Stimulated activated CD4-positive, alpha-beta T cell treated with anti-CD3 and anti-CD28 coated beads, Interleukin-1b, Interleukin-23, amount 100 ng/mL, for 24 hours (primary cell): ENCODE measurements around the gene STXBP5.

Experiments used
- DNase-seq, 4 experiments: peaks; one replicate each; pipeline ENCODE4 v3.0.0-alpha.2; 2020; ENCODE audit warnings: low read depth in 4 of 4, low spot score in 1 of 4

Gene STXBP5

DNA sequence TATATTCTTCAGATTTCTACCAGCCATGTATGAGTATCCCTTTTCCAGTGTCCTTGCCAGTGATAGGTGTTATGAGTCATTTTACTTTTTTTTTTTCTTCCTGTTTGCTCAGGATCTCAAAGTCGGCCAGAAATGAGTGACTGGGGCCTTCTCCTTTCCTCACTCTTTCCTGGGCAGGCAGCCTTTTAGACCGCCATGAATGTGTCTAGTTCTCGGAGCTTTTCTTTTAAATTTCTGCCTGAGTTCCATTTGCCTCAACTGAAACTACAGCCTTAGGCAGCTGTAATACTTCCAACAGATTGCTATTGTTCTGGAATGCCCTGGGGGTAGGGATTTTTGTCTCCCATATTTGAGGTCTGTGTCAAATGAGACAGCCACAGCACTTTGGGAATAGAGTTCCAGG is 83.7 kb downstream of the STXBP5 start:
- DNase-seq = no peak

DNA sequence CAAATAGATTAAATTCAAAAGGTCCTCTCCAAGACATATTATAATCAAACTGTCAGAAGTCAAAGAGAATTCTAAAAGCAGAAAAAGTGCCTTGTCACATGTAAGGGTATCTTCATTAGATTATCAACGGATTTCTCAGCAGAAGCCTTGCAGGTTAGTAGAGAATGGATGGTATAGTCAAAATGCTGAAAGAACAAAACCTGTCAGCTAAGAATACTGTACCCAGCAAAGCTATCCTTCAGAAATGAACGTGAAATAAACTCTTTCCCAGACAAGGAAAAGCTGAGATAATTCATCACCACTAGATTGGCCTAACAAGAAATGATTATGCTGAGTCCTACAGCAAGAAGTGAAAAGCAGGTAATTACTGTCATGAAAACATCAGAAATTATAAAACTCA is 92.9 kb downstream of the STXBP5 start:
- no peak for DNase-seq

DNA sequence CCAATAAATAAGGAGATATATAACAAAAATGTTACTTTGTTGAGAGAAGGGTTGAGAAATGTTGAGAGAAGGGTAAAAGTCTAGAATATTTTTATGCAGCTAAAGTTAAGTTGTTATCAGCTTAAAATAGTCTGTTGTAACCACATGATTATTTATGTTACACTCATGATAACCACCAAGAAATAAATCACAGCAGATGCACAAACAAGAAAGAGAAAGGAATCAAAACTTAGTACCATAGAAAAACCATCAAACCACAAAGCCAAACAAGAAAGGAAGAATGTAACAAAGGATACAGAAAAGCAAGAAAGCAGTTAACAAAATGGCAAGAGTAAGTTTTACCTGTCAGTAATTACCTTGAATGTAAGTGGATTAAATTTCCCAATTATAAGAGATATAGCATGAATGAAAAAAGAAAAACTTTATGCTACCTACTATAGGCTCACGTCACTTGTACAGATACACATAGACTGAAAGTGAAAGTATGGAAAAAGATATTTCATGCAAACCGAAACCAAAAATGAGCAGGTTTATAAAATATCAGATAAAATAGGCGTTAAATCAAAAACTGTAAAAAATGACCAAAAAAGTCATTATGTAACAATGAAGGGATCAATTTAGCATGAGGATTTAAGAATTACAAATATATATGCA is 93.6 kb downstream of the STXBP5 start:
- no peak for DNase-seq

DNA sequence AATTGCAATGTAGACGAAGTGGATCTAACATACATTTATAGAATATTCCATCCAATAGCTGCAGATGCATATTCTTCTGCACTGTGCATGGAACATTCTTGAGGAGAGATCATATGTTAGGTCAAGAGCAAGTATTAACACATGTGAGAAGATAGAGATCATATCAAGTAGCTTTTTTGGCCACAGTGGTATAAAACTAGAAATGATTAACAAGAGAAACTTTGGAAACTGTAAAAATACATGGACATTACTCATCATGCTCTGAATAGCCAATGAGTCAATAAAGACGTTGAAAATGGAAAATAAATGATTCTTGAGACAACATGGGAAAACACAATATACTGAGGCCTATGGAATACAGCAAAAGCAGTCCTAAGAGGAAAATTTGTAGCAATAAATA is 94.2 kb downstream of the STXBP5 start:
- no peak for DNase-seq

DNA sequence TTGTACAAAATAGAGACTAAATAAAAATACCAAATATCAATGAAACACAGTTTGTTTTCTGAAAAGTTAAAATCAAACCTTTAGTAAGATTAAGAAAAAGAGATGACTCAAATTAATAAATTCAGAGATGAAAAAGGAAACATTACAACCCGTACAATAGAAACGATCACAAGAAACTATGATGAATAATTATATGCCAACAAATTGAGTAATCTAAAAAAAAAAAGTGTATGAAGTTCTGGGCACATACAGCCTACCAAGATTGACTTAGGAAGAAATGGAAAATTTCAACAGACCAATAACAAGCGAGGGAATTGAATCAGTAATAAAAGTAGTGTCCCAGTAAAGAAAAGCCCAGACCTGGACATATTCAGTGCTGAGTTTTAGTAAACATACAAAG is 94.8 kb downstream of the STXBP5 start:
- no peak for DNase-seq

DNA sequence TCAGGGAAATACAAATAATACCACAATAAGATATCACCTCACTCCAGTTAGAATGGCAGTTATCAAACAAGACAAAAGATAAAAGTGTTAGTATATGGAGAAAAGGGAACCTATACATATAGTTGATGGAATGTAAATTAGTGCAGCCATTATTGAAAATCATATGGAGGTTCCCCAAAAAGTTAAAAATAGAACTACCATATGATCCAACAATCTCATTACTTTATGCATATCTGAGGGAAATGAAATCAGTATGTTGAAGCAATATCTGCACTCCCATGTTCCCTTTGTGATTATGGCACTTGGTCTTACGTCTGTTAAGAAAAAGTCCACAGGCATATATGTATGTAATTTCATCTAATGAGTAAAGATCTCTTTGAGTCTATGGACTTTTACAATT is 96.9 kb downstream of the STXBP5 start:
- DNase-seq = no peak

DNA sequence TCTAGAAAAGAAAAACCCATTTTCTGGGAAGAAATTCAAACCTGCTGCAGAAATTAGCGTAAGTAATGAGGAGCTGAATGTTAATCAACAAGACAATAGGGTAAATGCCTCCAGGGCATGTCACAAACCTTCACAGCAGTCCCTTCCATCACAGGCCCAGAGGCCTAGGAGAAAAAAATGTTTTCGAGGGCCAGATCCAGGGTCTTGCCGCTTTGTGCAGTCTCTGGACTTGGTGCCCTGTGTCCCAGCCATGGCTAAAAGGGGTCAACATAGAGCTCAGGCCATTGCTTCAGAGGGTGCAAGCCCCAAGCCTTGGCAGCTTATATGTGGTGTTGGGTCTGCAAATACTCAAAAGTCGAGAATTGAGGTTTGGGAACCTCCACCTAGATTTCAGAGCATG is 99.8 kb downstream of the STXBP5 start:
- DNase-seq = no peak

DNA sequence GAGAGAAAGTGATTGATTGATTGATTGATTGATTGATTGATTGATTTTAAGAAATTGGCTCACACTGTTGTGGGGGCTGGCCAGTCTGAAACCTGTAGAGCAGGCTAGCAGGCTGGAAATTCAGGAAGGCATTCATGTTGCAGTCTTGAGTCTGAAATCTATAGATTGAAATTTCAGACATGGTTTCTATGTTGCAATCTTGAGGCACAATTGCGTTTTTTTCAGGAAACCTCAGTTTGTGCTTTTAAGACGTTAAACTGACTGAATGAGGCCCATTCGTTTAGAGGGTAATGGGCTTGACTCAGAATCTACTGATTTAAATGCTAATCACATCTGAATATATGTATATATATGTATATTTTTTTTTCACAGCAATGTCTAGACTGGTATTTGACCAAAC is 106.3 kb downstream of the STXBP5 start:
- no peak for DNase-seq

DNA sequence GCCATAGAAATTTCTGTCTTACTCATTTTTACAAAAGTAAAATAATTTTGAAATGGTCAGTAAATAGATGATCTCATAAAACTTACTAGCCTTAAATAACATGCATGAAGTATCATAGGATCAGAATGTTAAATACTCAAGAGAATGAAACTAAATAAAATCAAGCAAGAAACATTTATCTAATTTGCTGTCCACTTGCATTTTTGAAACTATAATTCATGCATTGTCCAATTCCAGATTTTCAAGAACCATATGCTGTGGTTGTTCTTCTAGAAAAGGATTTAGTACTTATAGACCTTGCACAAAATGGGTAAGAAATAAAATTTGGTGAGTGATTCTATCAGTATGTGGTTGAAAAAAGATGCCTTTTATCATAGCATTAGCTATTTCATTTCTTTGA is 107.0 kb downstream of the STXBP5 start:
- no peak for DNase-seq

DNA sequence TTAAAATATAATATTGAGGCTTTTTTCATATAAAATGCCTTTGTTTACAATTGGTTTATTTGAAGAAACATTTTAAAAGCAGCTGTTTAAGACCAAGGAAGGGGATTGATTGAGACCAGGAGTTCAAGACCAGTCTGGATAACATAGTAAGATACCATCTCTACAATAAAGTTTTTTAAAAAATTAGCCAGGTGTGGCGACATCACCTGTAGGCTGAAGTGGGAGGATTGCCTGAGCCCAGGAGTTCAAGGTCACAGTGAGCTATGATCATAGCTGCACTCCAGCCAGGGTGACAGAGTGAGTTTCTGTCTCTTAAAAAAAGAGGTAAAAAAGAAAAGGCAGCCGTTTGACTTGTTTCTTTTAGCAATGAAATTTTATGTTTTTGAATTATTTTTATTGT is 117.0 kb downstream of the STXBP5 start:
- no peak for DNase-seq

DNA sequence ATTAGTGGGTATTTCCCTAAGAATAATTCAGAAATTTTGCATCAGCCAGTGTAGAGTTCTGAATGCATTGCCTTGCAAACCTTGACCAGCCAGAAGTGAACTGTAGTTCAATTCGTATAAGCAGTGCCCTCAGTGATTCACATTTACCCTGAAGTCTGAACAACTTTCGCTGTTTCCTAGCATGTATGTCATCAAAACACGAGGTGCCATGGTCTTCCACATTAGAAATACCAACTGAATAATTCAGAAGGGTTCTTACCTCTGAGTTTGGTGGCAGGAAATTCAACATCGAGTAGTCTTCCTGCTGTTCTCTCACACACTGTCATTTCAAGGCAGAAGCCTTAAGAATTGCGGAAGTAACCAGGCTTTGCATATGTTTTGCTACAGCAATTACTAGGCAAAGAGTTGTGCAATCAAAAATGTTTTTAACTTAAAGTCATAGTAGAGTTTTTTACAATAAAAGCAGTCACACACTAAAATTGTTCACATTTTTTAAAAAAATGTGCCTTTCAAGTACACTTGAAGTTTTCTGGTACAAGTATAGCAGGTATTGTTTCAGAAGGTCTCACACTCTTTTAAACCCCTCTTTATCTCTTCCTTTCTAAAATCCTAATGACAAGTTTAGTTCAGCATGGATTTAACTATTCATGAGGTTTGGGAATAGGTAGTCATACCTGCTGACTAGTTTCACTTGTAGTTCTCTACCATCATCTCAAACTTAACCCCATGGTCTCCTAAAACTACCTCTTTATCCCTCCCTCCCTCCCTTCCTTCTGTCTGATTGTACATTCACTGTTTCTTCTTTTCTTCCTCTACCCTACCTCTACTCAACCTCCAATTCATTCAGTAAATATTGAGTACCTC is 118.3 kb downstream of the STXBP5 start:
- DNase-seq = no peak

DNA sequence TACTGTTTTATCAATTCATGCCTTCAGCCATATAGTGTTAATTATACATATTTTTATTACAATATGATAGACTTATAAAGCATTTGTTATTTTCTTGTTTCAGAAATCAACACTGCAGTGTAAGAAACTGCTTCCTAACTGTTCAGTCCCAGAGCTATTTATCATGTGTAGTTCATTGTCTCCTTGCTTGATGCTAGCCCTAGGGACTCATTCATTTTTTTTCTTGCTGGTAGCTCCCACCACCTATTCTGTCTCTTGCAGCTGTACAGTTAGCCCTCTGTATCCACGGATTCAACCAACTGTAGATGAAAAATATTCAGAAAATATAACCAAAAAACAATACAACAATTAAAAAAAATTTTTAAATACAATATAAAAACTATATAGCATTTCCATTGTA is 121.3 kb downstream of the STXBP5 start:
- DNase-seq = no peak

DNA sequence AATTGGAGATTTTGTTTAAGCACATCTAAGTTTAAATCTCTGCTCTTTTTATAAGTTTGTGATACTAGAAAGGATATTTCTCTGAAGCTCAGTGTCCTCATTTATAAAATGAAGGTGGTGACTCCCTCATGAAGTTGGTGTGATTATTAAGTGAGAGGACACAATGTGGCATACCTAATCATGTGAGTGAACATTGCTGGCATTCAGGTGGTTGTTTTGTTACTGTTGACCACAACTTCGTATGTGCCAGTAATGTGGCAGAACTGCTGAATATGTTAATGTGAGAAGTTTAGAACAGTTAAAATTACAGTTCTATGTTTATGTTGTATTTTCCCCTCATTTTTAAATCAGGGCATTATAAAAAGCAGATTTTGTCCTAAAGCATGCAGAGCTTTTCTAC is 127.2 kb downstream of the STXBP5 start:
- no peak for DNase-seq

DNA sequence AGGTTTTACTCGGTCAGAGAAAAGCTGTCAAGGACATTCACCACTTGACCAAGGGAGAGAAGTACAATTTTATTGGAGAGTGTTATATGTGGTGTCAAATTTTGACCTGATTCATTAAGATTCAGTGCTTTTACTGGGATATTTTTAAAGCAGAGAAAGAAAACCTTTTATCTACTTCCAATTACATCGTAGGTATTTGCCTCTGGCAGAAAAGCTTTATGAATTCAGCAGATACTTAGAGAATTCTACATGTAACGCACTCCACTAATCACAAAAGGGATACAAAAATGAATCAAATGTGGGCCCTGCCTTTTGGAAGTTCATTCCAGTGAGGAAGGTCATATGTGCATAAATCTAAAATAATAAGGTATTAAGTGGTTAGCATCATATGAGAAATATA is 133.7 kb downstream of the STXBP5 start:
- DNase-seq = no peak

DNA sequence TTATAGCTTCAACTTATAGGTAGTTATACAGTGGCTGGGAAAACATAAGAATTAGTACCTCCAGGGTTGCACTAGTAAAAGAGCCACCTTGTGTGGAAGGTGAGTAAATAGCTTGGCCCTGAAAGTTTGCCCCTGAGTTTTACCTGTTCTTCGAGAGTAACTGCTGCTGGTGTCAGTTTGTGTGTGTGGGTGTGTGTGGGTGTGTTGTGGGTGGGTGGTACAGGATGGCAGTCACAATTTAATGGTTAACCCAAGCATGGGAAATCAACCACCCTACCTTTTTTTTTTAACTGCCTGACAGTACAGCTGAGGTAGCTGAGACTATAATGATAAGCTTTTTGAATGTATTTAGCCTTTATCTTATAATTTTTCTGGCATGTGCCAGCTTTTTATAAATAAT is 137.3 kb downstream of the STXBP5 start:
- DNase-seq = no peak

DNA sequence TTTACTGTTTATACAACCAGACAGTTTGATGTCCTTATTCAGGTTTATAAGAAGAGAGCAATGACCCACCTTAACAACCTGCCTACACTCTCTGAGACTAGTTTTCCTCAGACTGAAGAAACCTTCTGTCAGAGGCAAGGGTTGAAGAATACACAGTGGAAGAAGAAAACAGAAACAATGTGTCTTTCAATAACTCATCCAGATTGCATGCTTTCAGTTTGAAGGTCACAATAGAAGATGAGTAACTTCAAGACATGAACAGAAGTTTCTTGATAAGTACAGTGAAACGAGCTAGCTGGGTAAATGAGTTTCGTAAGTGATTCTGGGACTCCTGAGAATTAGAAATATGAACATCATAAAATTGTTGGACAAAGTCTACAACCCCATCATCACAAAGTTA is 141.7 kb downstream of the STXBP5 start:
- DNase-seq = no peak

DNA sequence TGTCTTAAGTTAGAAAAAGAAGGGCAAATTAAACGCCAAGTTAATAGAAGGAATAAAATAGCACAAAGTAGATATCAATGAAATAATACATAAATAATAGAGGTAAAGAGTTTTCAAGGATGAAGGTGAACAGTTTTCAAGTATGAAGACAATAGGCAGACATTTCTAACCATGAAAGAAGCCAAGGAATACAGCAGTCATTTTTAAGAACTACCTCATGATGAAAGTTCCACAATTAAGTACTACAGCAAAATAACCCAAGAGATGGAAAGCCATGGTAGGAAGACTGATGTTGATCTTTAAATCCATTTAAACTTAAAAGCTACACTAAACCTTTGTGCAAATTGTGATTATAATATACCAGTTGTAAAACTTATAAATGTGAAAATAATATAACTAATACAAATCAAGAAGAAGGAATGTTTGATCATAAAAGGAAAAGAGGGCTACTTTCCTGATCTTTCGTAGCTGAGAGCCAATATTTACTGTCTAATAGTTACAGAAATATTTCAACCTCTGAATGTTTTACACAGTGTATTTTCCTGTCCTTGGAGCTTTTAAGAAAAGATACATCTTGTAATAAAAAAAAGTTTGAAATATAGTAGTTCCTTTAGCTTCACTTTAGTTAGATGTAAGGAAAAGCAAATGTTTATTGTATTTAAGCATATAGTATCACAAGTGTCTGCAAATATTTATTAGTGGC is 143.1 kb downstream of the STXBP5 start:
- DNase-seq = no peak

DNA sequence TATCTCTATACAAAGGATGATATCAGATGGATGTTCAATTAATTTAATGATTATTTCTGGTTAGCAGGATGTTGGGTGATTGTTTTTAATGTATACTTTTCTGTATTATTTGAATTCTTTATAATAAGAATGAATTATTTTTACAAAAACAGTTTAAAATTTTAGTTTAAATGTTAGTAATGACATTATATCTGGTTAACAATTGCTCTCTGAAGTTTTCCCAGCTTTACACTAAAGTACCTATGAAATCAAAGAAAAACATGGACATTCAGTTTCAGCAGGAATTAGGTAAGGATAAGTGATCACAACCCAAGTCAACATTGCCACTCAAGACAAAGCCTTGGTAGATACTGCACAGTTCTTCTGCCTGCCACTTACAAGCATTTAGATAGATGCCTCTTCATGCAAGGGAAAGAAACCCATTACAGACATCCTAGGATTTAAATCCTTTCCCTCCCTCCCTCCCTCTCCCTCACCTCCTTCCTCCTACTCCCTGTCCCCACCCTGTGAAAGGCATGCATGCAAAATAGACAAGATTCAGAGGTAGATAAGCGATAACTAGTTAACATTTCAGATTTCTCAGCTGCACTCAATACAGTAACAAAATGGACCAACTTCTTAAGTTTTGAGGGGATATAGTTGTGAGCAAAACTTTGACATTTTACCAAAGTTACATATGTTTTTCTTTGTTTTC is 143.8 kb downstream of the STXBP5 start:
- DNase-seq = no peak

DNA sequence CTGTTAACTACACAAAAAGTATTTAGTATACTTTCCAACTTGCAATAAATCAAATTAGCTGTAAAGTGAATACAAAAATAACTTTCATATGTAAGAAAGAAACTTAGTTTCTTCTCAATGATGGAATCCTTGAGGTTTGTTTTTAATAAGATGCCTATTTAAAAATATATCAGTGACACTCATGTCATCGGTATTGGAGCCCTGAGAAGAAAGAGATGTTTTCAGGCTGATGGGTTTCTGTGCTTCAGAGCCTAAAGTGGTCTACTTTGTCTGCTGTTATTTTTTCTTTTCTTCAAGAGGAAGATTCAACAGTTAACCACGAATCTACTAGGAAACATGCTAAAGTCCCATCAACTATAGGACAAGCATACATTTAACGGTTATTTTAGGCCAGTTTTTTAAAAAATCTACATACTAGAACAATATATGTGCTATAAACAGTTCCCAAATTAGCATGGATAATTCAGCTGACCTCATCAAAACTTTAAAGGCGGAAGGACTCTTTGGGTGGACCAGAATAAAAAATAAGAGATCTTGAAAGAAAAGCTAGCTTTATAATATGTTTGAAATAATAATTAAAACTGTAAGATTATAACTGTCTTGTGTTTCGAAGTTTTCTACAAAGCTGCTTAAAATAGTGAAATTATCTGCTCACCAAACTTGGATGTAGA is 157.2 kb downstream of the STXBP5 start:
- DNase-seq = no peak

DNA sequence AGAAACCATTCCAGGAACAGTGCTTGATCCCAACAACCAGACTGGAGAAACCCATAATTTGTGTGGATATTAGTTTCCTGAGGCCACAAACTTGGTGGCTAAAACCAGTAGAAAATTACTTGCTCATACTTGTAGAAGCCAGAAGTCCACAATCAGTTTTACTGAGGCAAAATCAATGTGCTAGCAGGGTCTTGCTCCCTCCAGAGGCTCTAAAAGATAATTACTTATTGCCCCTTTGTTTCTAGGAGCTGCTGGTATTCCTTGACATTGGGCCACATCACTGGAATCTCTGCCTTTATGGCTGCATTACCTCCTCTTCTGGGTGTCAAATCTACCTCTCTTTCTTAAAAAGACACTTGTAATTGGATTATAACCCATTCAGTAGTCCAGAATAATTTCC is 162.1 kb downstream of the STXBP5 start:
- no peak for DNase-seq

DNA sequence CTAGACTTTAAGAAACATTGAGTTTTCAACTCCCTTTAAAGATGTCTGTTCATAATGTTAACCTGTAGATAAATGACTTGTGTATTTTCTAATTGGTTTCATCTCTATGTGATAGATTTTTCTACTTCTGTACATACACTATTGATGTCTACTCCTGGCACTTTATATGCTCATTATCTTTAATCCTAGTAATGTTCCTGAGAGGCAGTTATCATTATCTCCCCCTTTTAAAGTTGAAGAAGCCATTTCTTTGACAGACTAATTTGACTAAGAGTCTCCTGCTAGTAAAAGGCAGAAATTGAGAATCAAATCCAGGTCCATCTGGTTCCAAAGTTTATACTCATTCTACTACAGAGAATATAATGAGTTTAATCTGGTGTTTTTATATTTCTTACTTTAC is 167.1 kb downstream of the STXBP5 start:
- DNase-seq = no peak
